Renal cortical epithelial cell (primary cell): Measurements from ENCODE around the gene MINDY4. TPM values are rescaled to one million over a fixed set of nuclear protein-coding genes. Genes with fewer than 3 reads are reported as not detected.

Experiments
- DNase-seq: peaks from one replicate; pipeline ENCODE4 v3.0.0-alpha.2; 2011; ENCODE audit warnings: low read depth
- total RNA-seq: library from RNA; depleted of rRNA; stranded (reverse); fragments of >200 nt; gene quantifications from 2 replicates; pipeline ENCODE4 v1.2.3, GENCODE V29; 2014

The MINDY4 gene
- total RNA-seq, 1 donor from 2014 or later: 8.8 TPM

DNA sequence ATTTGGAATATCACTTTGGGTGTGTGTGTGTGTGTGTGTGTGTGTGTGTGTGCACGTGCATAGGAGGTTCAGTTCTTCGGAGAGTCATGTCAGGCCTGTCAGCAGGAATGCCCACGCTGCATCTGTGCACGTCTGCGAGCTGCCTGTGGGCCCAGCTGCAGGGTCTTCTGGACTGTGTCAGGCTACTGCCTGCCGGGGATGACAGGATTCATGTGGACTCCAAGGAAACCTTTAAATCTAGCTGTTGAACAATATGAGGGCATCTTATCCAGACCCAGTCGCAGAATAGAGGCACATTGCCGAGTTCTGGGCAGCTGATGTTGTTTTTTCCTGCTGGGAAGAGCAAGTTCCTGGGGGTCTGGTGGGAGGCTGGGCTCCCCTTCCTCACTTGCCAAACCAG is 159.4 kb downstream of the MINDY4 start:
- DNase-seq: no peak

DNA sequence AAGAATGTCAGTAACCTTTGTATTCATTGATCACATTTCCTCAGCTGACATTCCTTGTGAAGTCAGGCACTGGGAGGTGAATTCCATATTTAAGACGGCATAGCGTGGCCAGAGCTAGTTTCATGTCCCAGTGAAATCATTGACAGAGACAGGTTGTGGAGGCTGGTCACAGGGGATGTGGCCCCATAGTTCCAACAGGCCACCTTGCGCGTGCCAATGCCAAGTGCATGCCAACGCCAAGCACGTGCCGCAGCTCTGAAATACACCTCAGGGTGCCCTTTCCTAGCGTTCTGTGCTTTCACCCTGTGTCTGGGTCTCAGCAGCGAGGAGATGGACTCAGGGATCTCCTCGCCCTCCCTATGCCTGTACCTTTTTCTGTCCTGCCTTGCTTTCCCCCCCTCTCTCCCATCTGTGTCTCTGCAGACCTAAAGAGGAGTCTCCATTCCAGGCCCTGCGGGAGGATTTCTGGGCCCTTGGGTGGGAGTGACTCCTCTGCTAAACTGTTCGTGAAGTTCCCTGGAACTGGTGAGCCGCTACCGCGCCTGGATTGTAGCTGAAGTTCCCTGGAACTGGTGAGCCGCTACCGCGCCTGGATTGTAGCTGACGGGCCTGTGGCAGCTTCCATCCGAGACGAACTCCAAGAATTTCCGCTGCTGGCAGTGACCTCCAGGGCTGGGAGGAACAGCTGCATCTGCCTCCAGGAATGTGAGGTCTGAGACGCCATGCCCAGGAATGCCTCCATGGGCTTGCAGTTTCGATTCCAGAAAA is 160.1 kb downstream of the MINDY4 start:
- DNase-seq: peak; percentile 83

DNA sequence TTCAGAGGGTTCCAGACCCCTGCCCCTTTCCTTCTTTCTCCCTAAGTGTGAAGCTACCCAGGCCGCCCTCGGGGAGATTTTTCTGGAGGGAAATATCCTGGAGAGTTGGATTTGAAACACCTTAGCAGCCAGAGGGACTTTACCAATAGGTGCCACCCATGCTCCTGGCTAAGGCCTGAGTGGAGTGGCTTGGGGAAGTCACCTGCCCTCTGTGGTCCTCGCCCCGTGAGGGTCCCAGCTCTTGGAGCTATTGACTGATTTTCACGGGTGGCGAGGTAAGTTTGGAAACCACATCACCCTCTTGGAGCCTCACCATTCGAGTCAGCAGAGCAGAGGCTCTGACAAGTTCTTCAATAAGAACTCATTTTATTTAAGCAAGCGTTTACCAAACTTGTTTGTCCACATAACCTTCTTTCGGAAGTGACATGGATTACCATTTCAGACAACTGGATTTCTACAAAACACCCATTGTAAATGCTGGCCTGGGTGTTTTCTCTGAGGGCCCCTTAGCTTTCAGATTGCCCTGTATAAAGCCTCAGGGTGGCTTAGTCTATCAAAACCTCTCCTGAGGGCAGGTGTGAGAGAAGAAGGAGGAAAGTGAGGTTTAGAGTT is 160.8 kb downstream of the MINDY4 start:
- no peak for DNase-seq

DNA sequence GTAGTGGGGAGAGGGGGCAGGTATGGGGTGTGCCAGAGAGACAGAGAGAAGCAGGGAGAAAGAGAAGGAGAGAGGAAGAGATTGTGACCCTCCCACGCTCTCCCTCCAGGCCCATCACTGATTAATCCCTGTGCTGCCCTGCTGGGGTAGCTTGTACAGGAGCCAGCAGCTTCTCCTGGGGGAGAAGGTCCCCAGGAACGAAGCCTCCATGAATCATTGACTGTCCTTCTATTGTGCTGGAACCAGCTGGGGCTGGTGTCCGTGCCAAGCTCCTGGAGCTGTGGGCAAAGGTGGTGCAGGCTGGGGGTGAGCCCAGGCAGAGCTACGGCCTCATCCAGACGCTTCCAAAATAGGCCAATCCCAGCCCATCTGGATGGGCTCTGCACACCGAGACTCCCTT is 161.3 kb downstream of the MINDY4 start:
- DNase-seq: peak; percentile 85

DNA sequence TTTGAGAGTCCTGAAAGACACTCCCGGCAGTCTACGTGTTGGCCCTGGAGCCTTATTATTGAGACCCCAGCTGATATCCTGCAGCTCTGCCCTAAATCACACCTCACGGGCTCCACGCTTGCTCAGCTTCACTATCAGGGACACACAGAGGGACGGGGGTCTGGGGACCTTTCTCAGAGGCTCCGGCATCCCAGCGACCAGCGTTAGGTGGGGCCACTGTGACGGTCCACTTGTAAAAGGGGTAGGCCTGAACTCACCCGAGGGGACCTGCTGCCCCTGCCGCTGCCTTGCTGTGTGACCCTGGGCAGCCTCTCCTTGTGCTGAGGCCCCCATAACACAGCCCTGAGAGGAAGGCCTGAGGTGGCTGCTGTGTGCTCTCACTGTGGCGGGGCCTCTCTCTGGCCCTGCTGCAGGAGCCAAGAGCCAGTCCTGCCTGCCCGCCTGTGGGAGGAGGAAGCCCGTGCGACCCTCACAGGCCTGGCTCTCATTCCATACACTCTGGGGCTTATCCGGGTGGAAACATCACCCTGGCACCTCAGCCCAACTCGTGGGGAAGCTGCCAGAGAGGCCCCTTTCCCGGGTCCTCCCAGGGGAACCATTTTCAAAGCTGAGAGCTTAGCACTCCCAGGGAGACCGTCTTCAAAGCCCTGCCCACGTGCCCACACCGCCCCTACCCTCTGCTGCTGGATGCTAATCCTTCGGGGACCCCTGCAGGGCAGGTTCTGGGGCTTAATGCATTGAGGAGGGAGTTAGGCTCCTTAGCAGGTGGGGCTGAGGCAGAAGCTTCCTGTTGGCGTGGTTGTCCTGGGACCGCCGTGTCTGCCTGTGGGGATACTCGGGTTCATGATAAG is 162.1 kb downstream of the MINDY4 start:
- DNase-seq: no peak

DNA sequence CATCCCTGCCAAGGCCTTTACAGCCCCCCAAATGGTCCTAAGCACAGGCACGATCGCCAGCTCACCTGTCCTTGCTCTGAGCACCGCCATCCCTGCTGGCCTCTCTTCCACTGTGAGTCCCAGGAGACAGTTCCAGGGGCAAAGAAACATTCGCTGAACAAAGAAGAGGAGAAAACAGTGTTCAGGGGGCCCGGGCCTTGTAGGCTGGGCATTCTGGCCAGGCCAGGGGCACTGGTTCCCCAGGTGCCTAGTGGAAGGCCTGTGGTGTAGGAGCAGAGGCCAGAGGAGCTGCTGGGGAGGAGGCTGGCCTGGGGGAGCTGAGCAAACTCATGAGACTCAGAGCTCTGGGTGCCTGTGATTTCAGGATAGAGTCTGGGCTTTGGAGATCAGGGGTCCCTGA is 163.0 kb downstream of the MINDY4 start:
- DNase-seq: no peak

DNA sequence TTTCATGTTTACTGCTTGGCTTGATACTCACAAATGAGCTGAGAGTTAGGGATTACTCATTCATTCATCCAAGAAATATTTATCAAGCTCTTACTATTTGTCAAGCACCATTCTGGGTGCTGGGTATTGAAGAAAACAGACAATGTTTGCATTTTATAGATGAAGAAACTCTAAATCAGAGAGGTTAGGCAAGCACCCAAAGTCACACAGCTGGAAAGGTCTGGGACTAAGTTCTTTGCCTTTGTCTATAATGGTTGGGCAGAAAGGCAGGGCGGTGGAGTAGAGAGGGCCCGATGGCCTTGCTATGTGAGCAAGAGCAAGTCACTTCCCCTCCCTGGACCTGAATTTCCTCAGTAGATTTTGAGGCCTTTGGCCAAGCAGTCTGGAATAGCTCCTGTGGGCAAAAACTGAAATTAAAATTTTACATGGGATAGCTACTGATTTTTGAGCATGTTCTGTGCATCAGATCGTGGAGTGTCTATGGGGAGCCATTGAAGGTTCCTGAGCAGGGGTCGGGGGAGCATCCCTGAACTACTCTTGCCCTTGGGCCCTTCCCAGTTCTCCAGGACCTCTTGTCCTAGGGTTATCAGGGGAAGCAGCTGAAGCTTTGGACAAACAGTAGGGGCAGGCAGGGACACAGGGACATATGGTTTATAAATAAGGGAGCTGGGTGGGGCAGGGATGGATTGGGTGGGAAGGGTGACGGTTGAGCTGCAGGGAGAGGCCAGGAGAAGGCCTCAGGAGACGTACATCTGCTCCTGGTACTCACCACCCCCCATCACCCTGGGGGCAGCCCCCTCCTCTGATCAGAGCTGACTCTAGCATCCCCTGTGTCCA is 163.7 kb downstream of the MINDY4 start:
- no peak for DNase-seq

DNA sequence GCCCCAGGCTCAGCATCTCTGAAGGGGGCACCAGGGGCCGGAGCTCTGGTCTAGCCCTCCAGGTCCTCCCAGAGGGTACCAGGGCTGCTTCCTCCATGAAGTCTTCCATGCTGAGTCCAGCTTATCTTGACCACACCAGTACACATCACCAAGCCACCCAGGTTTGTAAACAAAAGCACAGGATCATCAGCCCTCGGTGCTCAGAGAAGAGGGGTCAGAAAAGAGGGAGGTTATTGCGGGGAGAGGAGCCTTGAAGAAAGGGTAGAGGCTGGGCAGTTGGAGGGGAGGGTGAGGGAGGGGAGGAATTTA is 164.3 kb downstream of the MINDY4 start:
- no peak for DNase-seq

DNA sequence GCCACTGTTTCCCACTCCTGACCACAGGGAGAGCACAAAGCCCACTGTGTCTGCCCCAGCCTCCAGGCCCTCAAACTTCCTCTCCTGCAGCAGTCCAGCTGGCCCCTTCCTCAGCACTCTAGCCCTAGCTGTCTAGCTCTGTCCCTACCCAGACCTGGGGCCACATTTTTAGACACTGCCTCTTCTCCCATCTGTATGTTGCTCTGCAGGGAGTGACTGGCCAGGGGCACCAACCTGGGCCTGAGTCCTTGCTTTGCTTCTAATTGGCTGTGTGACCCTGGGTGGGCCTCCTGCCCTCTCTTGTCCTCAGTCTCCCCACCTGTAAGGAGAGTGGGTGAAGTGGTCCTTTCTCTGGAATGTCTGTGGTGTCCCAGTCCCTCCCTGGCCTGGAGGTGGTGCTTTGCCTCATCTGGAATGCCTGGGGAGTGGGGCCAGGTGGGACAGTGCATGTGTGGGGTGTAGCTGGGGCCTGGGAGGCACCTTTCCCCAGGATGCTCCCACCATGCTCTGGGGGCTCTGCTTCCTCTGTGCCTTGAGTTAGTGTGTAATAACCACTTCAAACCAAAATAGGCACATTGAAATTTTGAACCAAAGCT is 165.5 kb downstream of the MINDY4 start:
- DNase-seq: no peak

DNA sequence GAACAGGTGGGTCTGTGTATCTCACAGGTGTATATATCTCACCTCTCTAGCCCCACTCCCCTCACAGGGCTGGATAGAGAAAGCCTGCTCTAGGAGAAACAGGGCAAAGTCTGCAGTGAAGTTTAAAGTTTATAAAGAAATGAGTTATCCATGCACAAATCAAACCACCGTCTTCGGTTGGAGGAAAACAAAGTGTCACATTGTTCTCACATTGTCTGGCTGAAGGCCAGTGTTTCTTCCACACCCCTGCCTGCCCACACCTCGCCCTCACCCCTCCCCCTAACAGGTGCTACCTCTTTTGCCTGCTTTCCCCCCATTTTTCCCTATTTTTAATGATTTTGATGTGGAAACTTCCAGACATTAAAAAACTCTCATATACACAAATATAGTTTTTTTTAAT is 166.2 kb downstream of the MINDY4 start:
- peak; percentile 47 for DNase-seq

DNA sequence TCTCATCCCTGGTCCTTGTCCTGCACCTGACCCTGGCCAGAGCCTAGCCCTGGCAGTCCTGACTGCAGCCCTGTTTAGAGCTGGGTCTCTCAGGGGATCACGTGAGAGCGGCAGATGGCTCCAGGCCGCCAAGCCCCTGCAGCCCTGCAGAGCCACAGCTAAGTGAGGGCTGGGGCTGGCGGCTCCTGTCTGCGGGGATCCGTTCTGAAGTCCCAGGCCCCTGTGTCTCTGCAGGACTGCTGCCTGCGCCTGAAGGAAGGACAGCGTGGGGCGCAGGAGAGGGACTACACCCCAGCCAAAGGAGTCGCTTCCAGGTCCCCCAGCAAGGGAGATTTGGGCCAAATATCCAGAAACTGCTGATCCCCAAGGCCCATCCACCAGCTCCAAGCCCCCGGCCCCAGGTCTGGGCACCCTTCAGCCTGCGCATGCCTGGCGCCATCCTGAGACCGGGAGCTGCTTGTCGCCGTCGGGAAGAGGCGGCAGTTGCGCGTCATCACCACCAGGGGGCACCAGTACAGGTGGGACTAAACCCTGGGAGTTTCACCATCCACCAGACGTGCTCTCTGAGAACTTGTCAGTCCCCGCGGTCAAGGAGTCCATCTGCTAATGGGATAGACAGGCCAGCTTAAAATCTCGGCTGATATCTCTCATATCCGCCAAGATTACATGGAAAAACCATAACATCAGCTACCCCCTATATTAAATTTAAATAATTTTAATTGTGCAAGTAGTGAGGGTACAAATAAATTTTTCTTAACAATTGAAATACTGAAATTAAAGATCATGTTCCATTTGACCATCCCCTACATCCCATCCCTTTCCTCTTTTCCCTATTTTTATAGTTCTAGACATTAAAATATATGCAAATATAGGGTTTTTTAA is 167.5 kb downstream of the MINDY4 start:
- DNase-seq: peak; percentile 71

DNA sequence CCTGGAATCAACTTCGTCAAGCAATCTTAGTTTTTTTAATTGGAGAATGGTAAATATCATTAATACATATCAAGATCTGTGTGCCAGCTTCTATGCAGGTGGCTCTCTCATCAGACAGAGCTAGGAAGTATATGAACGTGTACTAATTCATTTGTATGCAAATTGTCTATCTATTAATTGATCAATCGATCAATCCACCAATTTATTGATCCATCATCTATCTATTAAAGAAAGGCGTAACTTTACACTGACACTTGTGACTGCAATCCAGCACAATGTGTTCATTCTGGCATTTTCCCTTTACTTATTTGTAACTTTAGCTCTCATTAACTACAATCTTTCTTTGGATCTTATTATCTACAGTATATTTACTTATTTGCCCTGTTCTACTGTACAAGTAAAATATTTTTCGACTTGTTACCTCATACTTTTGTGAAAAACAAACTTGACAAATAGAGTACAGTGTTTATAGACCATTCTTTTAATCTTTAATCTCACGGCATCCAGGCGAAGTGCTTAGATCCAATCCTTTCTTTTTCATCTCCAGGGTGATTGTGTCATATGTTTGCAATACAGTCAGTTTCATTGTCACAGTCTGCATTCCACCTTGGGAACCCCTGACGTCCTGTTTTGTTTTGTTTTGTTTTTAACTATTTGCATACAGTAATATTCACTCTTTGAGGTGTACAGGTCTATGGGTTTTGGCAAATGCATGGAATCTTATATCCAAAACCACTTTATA is 170.5 kb downstream of the MINDY4 start:
- peak; percentile 24 for DNase-seq

Other genes with a start within 250 kb of the MINDY4 start
- gene GARS1, start 176.5 kb upstream of the MINDY4 start, total RNA-seq: 213 and 292 TPM in 2 replicates
- gene CRHR2, start 89.0 kb upstream of the MINDY4 start, total RNA-seq: not detected in 2 replicates
- gene INMT, start 19.3 kb upstream of the MINDY4 start, total RNA-seq: not detected in 2 replicates
- 4.4 and 33.0 TPM in 2 replicates for gene AQP1, start 140.4 kb downstream of the MINDY4 start, total RNA-seq
- gene GHRHR, start 192.5 kb downstream of the MINDY4 start, total RNA-seq: not detected in 2 replicates